Epithelial cell of proximal tubule (primary cell): Measurements from ENCODE around the gene LRRC43. TPM values are rescaled to one million over a fixed set of nuclear protein-coding genes. Genes with fewer than 3 reads are reported as not detected.

Experiments used
- DNase-seq: peaks from one replicate; pipeline ENCODE4 v3.0.0-alpha.2; 2011; ENCODE audit warnings: low read depth
- H3K4me3 ChIP-seq: 2 replicates; pipeline ENCODE4 v1.5.1; 2011; ENCODE audit warnings: low read depth, mild to moderate bottlenecking, low read length
- total RNA-seq: library from RNA; depleted of rRNA; stranded (reverse); fragments of >200 nt; gene quantifications from 2 replicates; pipeline ENCODE4 v1.2.3, GENCODE V29; 2015
- TF ChIP-seq, protein P1 (sequence below): conservative IDR thresholded peaks from 2 replicates; pipeline ENCODE4 v1.5.1; 2012; ENCODE audit warnings: low read depth, mild to moderate bottlenecking, low read length

LRRC43 gene
- total RNA-seq, 1 donor from 2014 or later = not detected

DNA sequence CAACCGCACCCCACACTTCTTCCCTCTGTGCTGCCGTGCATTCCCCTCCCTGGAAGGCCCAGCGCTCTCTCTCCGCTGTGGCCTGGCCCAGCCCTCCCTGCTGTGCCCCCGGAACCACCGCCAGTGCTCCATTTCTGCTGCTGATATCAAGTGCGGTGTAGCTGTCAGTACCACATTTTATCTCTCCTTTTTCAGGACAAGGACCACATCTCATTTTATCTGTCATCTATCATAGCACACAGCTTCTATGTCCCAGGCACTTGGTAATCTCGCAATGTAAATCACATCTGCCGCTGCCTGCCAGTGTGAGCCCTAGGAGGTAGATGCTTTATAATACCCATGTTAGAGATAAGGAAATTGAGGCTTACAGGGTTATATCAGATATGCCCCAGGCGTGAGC, 27.2 kb upstream of the LRRC43 start:
- TF ChIP-seq, protein P1, sequence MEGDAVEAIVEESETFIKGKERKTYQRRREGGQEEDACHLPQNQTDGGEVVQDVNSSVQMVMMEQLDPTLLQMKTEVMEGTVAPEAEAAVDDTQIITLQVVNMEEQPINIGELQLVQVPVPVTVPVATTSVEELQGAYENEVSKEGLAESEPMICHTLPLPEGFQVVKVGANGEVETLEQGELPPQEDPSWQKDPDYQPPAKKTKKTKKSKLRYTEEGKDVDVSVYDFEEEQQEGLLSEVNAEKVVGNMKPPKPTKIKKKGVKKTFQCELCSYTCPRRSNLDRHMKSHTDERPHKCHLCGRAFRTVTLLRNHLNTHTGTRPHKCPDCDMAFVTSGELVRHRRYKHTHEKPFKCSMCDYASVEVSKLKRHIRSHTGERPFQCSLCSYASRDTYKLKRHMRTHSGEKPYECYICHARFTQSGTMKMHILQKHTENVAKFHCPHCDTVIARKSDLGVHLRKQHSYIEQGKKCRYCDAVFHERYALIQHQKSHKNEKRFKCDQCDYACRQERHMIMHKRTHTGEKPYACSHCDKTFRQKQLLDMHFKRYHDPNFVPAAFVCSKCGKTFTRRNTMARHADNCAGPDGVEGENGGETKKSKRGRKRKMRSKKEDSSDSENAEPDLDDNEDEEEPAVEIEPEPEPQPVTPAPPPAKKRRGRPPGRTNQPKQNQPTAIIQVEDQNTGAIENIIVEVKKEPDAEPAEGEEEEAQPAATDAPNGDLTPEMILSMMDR = no peak
- H3K4me3 ChIP-seq = no peak overlapping the region
- no peak for DNase-seq

GRCh38 chr12:122158700-122159285, 24.1 kb upstream of the LRRC43 start:
- TF ChIP-seq, protein P1 = no peak
- DNase-seq = no peak
- no peak overlapping the region for H3K4me3 ChIP-seq

DNA sequence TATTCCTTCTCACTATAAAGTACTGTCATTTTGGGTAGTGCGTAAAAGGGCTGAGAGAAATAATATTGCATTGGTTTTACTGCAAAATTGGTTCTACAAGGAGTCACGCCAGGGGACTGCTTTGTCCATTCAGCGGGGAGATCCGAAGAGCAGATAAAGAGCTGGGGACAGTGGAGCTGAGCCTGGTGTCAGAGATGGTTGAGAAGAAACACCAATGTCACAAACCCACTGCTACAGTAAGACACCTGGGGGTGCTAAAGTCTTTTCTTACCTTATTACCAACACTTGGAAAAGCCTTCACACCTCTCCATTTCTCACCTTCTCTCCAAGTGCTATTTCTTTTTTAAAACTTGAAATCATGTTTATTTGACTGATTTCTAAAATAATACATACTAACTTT, 23.0 kb upstream of the LRRC43 start:
- DNase-seq = no peak
- TF ChIP-seq, protein P1 = no peak
- no peak overlapping the region for H3K4me3 ChIP-seq

GRCh38 chr12:122160761-122161160, 22.2 kb upstream of the LRRC43 start:
- H3K4me3 ChIP-seq = no peak overlapping the region
- DNase-seq = no peak
- TF ChIP-seq, protein P1 = no peak

DNA sequence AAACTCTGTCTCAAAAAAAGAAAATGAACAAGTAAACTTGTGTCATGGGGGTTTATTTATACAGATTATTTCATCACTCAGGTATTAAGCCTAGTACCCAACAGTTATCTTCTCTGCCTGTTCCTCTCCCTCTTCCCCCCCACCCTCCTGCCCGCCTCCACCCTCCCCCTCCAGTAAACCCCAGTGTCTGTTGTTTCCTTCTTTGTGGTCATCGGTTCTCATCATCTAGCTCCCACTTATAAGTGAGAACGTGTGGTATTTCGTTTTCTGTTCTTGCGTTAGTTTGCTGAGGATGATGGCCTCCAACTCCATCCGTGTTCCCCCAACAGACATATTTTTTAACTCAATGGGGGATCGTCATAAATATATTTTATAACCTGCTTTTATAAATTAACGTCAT, 21.2 kb upstream of the LRRC43 start:
- no peak for DNase-seq
- TF ChIP-seq, protein P1 = no peak
- H3K4me3 ChIP-seq = no peak overlapping the region

- TF ChIP-seq, protein P1 = no peak
- no peak overlapping the region for H3K4me3 ChIP-seq
These were observed 19.9 kb upstream of the LRRC43 start for GRCh38 chr12:122162976-122163375.

More at GRCh38 chr12:122162976-122163375, 19.9 kb upstream of the LRRC43 start:
- no peak for DNase-seq
